ENCODE results near the gene JAK1.

JAK1 gene

GRCh38 chr1:64980745-64981600, 14.6 kb upstream of the JAK1 start:
- no peak for DNase-seq (ENCODE audit: low read depth in 3 of 3)

GRCh38 chr1:64979358-64979757, 13.0 kb upstream of the JAK1 start:
- no peak for DNase-seq (ENCODE audit: low read depth in 3 of 3)

- DNase-seq (ENCODE audit: low read depth in 3 of 3): no peak
Observed at GRCh38 chr1:64976361-64976760, 10.0 kb upstream of the JAK1 start.

GRCh38 chr1:64975740-64976139, 9.4 kb upstream of the JAK1 start:
- DNase-seq (ENCODE audit: low read depth in 3 of 3): no peak

- no peak for DNase-seq (ENCODE audit: low read depth in 3 of 3)
Observed at GRCh38 chr1:64975127-64975526, 8.8 kb upstream of the JAK1 start.

- DNase-seq (ENCODE audit: low read depth in 3 of 3): no peak
Observed at GRCh38 chr1:64974288-64974825, 8.0 kb upstream of the JAK1 start.

- DNase-seq (ENCODE audit: low read depth in 3 of 3): no peak
Observed at GRCh38 chr1:64973061-64973647, 6.8 kb upstream of the JAK1 start.

GRCh38 chr1:64969305-64970046, 3.1 kb upstream of the JAK1 start:
- DNase-seq (ENCODE audit: low read depth in 3 of 3): no peak

- no peak for DNase-seq (ENCODE audit: low read depth in 3 of 3)
Observed at GRCh38 chr1:64967381-64967780, 1.0 kb upstream of the JAK1 start.

GRCh38 chr1:64965366-64966157, 787 bp downstream of the JAK1 start:
- peak in 2 of 3 experiments; percentile 20 to 57 for DNase-seq (ENCODE audit: low read depth in 3 of 3)

GRCh38 chr1:64963466-64963865, 2.9 kb downstream of the JAK1 start:
- no peak for DNase-seq (ENCODE audit: low read depth in 3 of 3)

- no peak for DNase-seq (ENCODE audit: low read depth in 3 of 3)
Observed at GRCh38 chr1:64962441-64962840, 3.9 kb downstream of the JAK1 start.

- DNase-seq (ENCODE audit: low read depth in 3 of 3): no peak
Observed at GRCh38 chr1:64961923-64962322, 4.4 kb downstream of the JAK1 start.

GRCh38 chr1:64960731-64961130, 5.6 kb downstream of the JAK1 start:
- DNase-seq (ENCODE audit: low read depth in 3 of 3): no peak

GRCh38 chr1:64959986-64960385, 6.4 kb downstream of the JAK1 start:
- DNase-seq (ENCODE audit: low read depth in 3 of 3): no peak

- peak in 1 of 3 experiments; percentile 22 for DNase-seq (ENCODE audit: low read depth in 3 of 3)
Observed at GRCh38 chr1:64956733-64957441, 9.5 kb downstream of the JAK1 start.

- no peak for DNase-seq (ENCODE audit: low read depth in 3 of 3)
Observed at GRCh38 chr1:64956010-64956640, 10.2 kb downstream of the JAK1 start.

GRCh38 chr1:64955097-64956009, 11.0 kb downstream of the JAK1 start:
- no peak for DNase-seq (ENCODE audit: low read depth in 3 of 3)

GRCh38 chr1:64953241-64953640, 13.1 kb downstream of the JAK1 start:
- no peak for DNase-seq (ENCODE audit: low read depth in 3 of 3)

All from stimulated activated CD4-positive, alpha-beta T cell treated with anti-CD3 and anti-CD28 coated beads, TNF-alpha, amount 100 ng/mL, for 24 hours (primary cell).